ENCODE measurements around the gene NOXO1. TPM values are rescaled to one million over a fixed set of nuclear protein-coding genes. Genes with fewer than 3 reads are reported as not detected.

The NOXO1 gene
- not detected in 2 replicates for total RNA-seq

GRCh38 chr16:1981398-1981836 lies at the start of gene NOXO1:
Gene NOXO1, minus strand, starts transcription at chr16:1981469. Its CDS starts 290 bp downstream, at chr16:1981179.

GRCh38 chr16:2026461-2027023 lies 45.3 kb upstream of the NOXO1 start, which contains the start of gene NHERF2:
Gene NHERF2, plus strand, starts transcription at chr16:2026902. Its CDS starts 104 bp downstream, at chr16:2027006.

GRCh38 chr16:2019518-2019920 lies 38.2 kb upstream of the NOXO1 start, which contains the start of gene NPW:
Gene NPW, plus strand, starts transcription at chr16:2019785.

GRCh38 chr16:2009791-2010510 lies 28.7 kb upstream of the NOXO1 start, which contains the start of gene ZNF598:
Gene ZNF598, minus strand, starts transcription at chr16:2009821.

GRCh38 chr16:1989209-1990100 lies 8.2 kb upstream of the NOXO1 start, which contains the start of gene SYNGR3:
Gene SYNGR3, plus strand, starts transcription at chr16:1989970. Its CDS starts 133 bp downstream, at chr16:1990103.

GRCh38 chr16:1983544-1984346 lies 2.5 kb upstream of the NOXO1 start, which contains the start of gene GFER:
Gene GFER, plus strand, starts transcription at chr16:1984193. Its CDS starts 26 bp downstream, at chr16:1984219.

GRCh38 chr16:1971796-1972489 lies 9.3 kb downstream of the NOXO1 start, which contains the start of gene TBL3:
Gene TBL3, plus strand, starts transcription at chr16:1972053. Its CDS starts 112 bp downstream, at chr16:1972165.

GRCh38 chr16:1966460-1966859 lies 14.8 kb downstream of the NOXO1 start, which contains the start of gene RNF151:
Gene RNF151, plus strand, starts transcription at chr16:1966856. Its CDS starts 26 bp downstream, at chr16:1966882.

GRCh38 chr16:1964506-1965395 lies 16.5 kb downstream of the NOXO1 start, which contains the start of gene RPS2:
Gene RPS2, minus strand, starts transcription at chr16:1964826. Its CDS starts 201 bp downstream, at chr16:1964625.

GRCh38 chr16:1959269-1960039 lies 21.8 kb downstream of the NOXO1 start, which contains the start of gene NDUFB10:
Gene NDUFB10, plus strand, starts transcription at chr16:1959538. Its CDS starts 87 bp downstream, at chr16:1959625.

GRCh38 chr16:1942810-1943726 lies 38.2 kb downstream of the NOXO1 start, which contains the start of gene MSRB1:
Gene MSRB1, minus strand, starts transcription at chr16:1943199. Its CDS starts 43 bp downstream, at chr16:1943156.

Other genes with a start within 250 kb of the NOXO1 start
- 80.9 and 93.5 TPM in 2 replicates for gene NME3, start 209.9 kb downstream of the NOXO1 start, total RNA-seq
- 5.5 and 8.2 TPM in 2 replicates for gene EME2, start 208.7 kb downstream of the NOXO1 start, total RNA-seq
- 88.3 and 95.2 TPM in 2 replicates for gene MRPS34, start 208.3 kb downstream of the NOXO1 start, total RNA-seq
- 40.6 and 43.5 TPM in 2 replicates for gene SPSB3, start 198.9 kb downstream of the NOXO1 start, total RNA-seq
- gene NUBP2, start 198.5 kb downstream of the NOXO1 start, total RNA-seq = 111 and 136 TPM in 2 replicates
- not detected in 2 replicates for gene IGFALS, start 187.8 kb downstream of the NOXO1 start, total RNA-seq
- gene HAGH, start 154.6 kb downstream of the NOXO1 start, total RNA-seq = 78.4 and 81.5 TPM in 2 replicates
- 126 and 137 TPM in 2 replicates for gene FAHD1, start 154.3 kb downstream of the NOXO1 start, total RNA-seq
- under 0.01 and 0.30 TPM in 2 replicates for gene MEIOB, start 109.3 kb downstream of the NOXO1 start, total RNA-seq
- not detected in 2 replicates for gene HS3ST6, start 63.1 kb downstream of the NOXO1 start, total RNA-seq
- gene MSRB1, start 38.3 kb downstream of the NOXO1 start, total RNA-seq = 6.5 and 8.1 TPM in 2 replicates
- not detected in 2 replicates for gene RPL3L, start 26.8 kb downstream of the NOXO1 start, total RNA-seq
- gene NDUFB10, start 21.9 kb downstream of the NOXO1 start, total RNA-seq = 143 and 149 TPM in 2 replicates
- gene RPS2, start 16.6 kb downstream of the NOXO1 start, total RNA-seq = 1,321 and 2,704 TPM in 2 replicates
- gene RNF151, start 14.6 kb downstream of the NOXO1 start, total RNA-seq = not detected in 2 replicates
- gene TBL3, start 9.4 kb downstream of the NOXO1 start, total RNA-seq = 56.5 and 105 TPM in 2 replicates
- 18.7 and 20.1 TPM in 2 replicates for gene GFER, start 2.7 kb upstream of the NOXO1 start, total RNA-seq
- 4.3 and 4.9 TPM in 2 replicates for gene SYNGR3, start 8.5 kb upstream of the NOXO1 start, total RNA-seq
- gene ZNF598, start 28.4 kb upstream of the NOXO1 start, total RNA-seq = 18.1 and 18.2 TPM in 2 replicates
- gene NPW, start 38.3 kb upstream of the NOXO1 start, total RNA-seq = 2.0 TPM in 1 of 2 replicates, not detected in the other
- 21.8 and 46.0 TPM in 2 replicates for gene NHERF2, start 45.4 kb upstream of the NOXO1 start, total RNA-seq
- gene NTHL1, start 66.4 kb upstream of the NOXO1 start, total RNA-seq = 72.1 and 79.2 TPM in 2 replicates
- gene TSC2, start 66.5 kb upstream of the NOXO1 start, total RNA-seq = 32.8 and 36.2 TPM in 2 replicates
- 40.4 and 45.8 TPM in 2 replicates for gene PKD1, start 154.4 kb upstream of the NOXO1 start, total RNA-seq
- gene RAB26, start 167.2 kb upstream of the NOXO1 start, total RNA-seq = 1.6 and 1.8 TPM in 2 replicates
- 79.5 and 81.9 TPM in 2 replicates for gene TRAF7, start 174.3 kb upstream of the NOXO1 start, total RNA-seq
- gene CASKIN1, start 215.1 kb upstream of the NOXO1 start, total RNA-seq = 0.32 TPM in 1 of 2 replicates, not detected in the other
- 14.0 and 18.5 TPM in 2 replicates for gene MLST8, start 224.0 kb upstream of the NOXO1 start, total RNA-seq
- gene BRICD5, start 229.4 kb upstream of the NOXO1 start, total RNA-seq = 3.3 and 8.1 TPM in 2 replicates
- 24.2 and 28.3 TPM in 2 replicates for gene PGP, start 233.4 kb upstream of the NOXO1 start, total RNA-seq
- gene E4F1, start 242.1 kb upstream of the NOXO1 start, total RNA-seq = 30.2 and 36.2 TPM in 2 replicates